Neural crest cell (in vitro differentiated cells): Measurements from ENCODE around the gene ENOX1. TPM values are rescaled to one million over a fixed set of nuclear protein-coding genes. Genes with fewer than 3 reads are reported as not detected.

Source experiments
- DNase-seq: peaks from one replicate; pipeline ENCODE4 v3.0.0; 2021; ENCODE audit warnings: low read depth, mixed read lengths, low spot score
- H3K27ac Mint-ChIP-seq: one replicate; pipeline ENCODE4 v1.8.0; 2021; ENCODE audit warnings: mild to moderate bottlenecking, mixed read lengths; ENCODE audit not compliant: unreplicated experiment
- H3K27me3 Mint-ChIP-seq: 2 replicates; pipeline ENCODE4 v1.8.0; 2021; ENCODE audit warnings: low read depth, mild to moderate bottlenecking, mixed read lengths
- H3K36me3 Mint-ChIP-seq: 2 replicates; pipeline ENCODE4 v1.8.0; 2021; ENCODE audit warnings: low read depth, mild to moderate bottlenecking, mixed read lengths
- H3K4me1 Mint-ChIP-seq: 2 replicates; pipeline ENCODE4 v1.8.0; 2021; ENCODE audit warnings: mixed read lengths
- H3K4me3 Mint-ChIP-seq: one replicate; pipeline ENCODE4 v1.8.0; 2021; ENCODE audit warnings: mild to moderate bottlenecking, mixed read lengths
- H3K9me3 Mint-ChIP-seq: 2 replicates; pipeline ENCODE4 v1.8.0; 2021; ENCODE audit warnings: mixed read lengths
- CTCF ChIP-seq: fragments of 200-600 bp; sonication (generic); conservative IDR thresholded peaks from 2 replicates; pipeline ENCODE4 v1.5.0; 2021; ENCODE audit warnings: antibody characterized with exemption, mild to moderate bottlenecking
- total RNA-seq: library from RNA; stranded (reverse); gene quantifications from 2 replicates; pipeline ENCODE4 v1.2.1, GENCODE V29; 2021

ENOX1 gene
- total RNA-seq, 1 donor from 2014 or later = 3.8 TPM

- no peak overlapping the region for H3K27ac Mint-ChIP-seq
- peak; percentile 48 for DNase-seq
- no peaks in the 10 kb centered on the region for H3K9me3 Mint-ChIP-seq
- H3K4me1 Mint-ChIP-seq = peaks cover 31% of the 10 kb centered on the region
- peaks cover 14% of the 10 kb centered on the region for H3K27me3 Mint-ChIP-seq
- H3K36me3 Mint-ChIP-seq = no peaks in the 10 kb centered on the region
- TF ChIP-seq CTCF = no peak
- peak overlapping the region; percentile 91 for H3K4me3 Mint-ChIP-seq
Measured at GRCh38 chr13:43785650-43786471, 911 bp downstream of the ENOX1 start.

GRCh38 chr13:43785261-43785649, 1.5 kb downstream of the ENOX1 start:
- no peak for TF ChIP-seq CTCF
- H3K27ac Mint-ChIP-seq = no peak overlapping the region
- H3K9me3 Mint-ChIP-seq = no peaks in the 10 kb centered on the region
- H3K36me3 Mint-ChIP-seq = no peaks in the 10 kb centered on the region
- DNase-seq = no peak
- H3K27me3 Mint-ChIP-seq = peaks cover 14% of the 10 kb centered on the region
- peaks cover 31% of the 10 kb centered on the region for H3K4me1 Mint-ChIP-seq
- peak overlapping the region; percentile 85 for H3K4me3 Mint-ChIP-seq

DNA sequence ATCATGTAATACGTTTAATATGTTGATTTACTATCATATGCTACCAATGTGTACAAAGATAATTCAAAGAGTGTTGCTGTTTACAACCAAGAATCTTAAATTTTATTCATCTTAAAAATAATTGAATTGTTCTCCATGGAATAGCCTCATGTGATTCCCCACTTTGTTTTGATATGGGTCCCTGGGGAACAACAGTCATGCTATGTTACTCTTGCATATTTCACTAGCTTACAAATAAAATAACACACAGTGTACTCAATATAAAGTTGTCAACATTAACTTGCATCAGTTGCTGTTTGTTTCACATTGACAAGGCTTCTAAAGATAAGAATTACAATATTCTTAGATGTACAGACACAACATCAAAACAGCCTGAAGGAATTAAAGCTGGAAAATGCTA, 2.3 kb downstream of the ENOX1 start:
- no peaks in the 10 kb centered on the region for H3K9me3 Mint-ChIP-seq
- peak overlapping the region; percentile 85 for H3K4me3 Mint-ChIP-seq
- H3K27me3 Mint-ChIP-seq = peaks cover 14% of the 10 kb centered on the region
- no peak for TF ChIP-seq CTCF
- peaks cover 28% of the 10 kb centered on the region for H3K4me1 Mint-ChIP-seq
- H3K27ac Mint-ChIP-seq = no peak overlapping the region
- DNase-seq = no peak
- H3K36me3 Mint-ChIP-seq = no peaks in the 10 kb centered on the region

- no peak overlapping the region for H3K27ac Mint-ChIP-seq
Measured at GRCh38 chr13:43783820-43784219, 3.0 kb downstream of the ENOX1 start.

DNA sequence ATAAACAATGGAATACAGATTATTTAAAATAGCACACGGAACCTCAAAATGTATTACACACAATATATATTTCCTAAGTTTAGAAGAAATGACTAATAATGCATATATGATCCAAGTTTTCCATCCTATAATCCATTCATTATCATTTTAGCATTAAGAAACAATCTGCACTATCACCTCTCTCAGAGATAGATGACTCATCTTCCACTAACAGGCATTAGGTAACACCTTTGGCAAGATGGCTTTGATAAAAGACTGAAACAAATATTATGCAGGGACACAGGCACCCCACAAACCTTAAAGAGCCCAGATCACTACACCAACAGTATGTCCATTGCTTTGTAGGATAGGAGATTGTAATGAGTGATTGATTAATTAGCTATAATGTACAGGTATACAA, 4.1 kb downstream of the ENOX1 start:
- peak overlapping the region; percentile 29 for H3K4me3 Mint-ChIP-seq
- no peak overlapping the region for H3K27ac Mint-ChIP-seq
- H3K9me3 Mint-ChIP-seq = no peaks in the 10 kb centered on the region
- TF ChIP-seq CTCF = no peak
- H3K36me3 Mint-ChIP-seq = no peaks in the 10 kb centered on the region
- DNase-seq = no peak
- H3K27me3 Mint-ChIP-seq = peaks cover 8% of the 10 kb centered on the region
- H3K4me1 Mint-ChIP-seq = peaks cover 15% of the 10 kb centered on the region

More at GRCh38 chr13:43783820-43784219, 3.0 kb downstream of the ENOX1 start:
- Mint-ChIP-seq H3K4me1 (peaks cover 24% of the 10 kb centered on the region), H3K4me3 (peak overlapping the region; percentile 16), H3K9me3 (no peaks in the 10 kb centered on the region), H3K36me3 (no peaks in the 10 kb centered on the region), H3K27me3 (peaks cover 14% of the 10 kb centered on the region)
- no peak for TF ChIP-seq CTCF
- no peak for DNase-seq
